Measurements from ENCODE around the gene EIF2A.

Gene EIF2A

DNA sequence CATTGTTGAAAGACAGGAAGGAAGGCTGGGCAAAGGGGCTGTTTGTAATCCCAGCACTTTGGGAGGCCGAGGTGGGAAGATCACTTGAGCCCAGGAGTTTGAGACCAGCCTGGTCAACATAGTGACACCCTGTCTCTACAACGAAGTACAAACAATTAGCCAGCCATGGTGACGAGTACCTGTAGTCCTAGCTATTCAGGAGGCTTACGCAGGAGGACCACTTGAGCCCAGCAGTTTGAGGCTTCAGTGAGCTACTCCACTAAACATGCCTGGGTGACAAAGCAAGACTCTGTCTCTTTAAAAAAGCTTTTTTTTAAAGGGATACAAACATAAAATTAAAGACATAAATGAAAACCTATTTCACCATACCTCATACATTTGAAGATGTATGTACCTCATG, 11.4 kb upstream of the EIF2A start:
- Histone ChIP-seq H3K36me3 (ENCODE audit: control insufficient read depth, low read length) (no peaks in the 10 kb centered on the region), H4K20me1 (ENCODE audit: control insufficient read depth, insufficient read depth, low read depth, low read length) (no peaks in the 10 kb centered on the region)
- TF ChIP-seq, protein P1, sequence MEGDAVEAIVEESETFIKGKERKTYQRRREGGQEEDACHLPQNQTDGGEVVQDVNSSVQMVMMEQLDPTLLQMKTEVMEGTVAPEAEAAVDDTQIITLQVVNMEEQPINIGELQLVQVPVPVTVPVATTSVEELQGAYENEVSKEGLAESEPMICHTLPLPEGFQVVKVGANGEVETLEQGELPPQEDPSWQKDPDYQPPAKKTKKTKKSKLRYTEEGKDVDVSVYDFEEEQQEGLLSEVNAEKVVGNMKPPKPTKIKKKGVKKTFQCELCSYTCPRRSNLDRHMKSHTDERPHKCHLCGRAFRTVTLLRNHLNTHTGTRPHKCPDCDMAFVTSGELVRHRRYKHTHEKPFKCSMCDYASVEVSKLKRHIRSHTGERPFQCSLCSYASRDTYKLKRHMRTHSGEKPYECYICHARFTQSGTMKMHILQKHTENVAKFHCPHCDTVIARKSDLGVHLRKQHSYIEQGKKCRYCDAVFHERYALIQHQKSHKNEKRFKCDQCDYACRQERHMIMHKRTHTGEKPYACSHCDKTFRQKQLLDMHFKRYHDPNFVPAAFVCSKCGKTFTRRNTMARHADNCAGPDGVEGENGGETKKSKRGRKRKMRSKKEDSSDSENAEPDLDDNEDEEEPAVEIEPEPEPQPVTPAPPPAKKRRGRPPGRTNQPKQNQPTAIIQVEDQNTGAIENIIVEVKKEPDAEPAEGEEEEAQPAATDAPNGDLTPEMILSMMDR (IDR thresholded peaks at IDR 0.05; ENCODE audit: low read depth, low read length, poor library complexity, severe bottlenecking): no peak
- TF ChIP-seq EZH2phosphoT487 (IDR thresholded peaks at IDR 0.05; ENCODE audit: borderline replicate concordance, low read length): no peak

DNA sequence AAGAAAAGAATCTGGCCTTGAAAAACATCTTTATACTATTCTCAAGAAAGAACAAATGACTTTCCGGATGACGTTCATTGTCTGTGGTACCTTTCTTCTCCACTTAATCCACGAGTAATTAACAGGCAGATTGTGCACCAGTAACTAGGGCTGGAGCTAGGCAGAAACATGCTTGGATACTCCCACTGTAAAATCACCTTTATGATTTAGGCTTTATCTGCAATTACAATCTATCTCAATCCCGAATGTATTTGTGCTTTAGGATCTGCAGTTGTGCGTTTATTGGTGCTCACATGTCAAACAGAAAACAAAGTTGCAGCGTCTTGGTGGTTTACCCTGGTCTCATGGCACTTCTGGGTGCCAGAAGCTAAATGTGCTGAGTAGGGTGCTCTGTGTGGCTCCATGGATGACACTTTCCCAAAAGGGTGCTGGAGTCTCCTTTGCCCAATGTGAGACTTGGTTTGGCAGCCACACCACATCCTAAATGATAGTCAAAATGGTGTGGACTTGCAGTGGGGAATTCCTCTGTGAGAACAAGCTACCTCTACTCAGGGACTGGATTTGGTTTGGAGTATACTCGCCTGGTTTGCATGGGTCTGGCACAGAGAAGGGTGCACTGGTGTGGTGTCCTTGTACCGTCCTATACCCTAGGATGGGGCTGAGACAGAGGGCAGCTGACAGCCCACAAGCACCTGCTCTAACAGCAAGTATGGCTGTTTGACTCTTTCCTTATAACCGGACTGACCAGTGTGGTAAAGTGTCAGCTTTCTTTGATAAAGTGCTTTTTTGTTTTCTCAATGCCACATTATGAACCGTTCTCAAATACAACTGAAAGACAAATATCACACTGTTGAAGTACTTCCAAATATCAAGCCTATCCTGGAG, 8.0 kb upstream of the EIF2A start:
- no peaks in the 10 kb centered on the region for H3K27me3 ChIP-seq (ENCODE audit: control insufficient read depth, low read length)
- peaks cover 21% of the 10 kb centered on the region for H3K36me3 ChIP-seq (ENCODE audit: control insufficient read depth, low read length)
- no peaks in the 10 kb centered on the region for H3K9me3 ChIP-seq (ENCODE audit: control insufficient read depth, insufficient read depth, low read length)
- H3K79me2 ChIP-seq (ENCODE audit: control insufficient read depth, low read length): peaks cover 11% of the 10 kb centered on the region
- no peak overlapping the region for H3K4me3 ChIP-seq (ENCODE audit: low read length)
- H3F3A ChIP-seq (ENCODE audit: control insufficient read depth, insufficient read depth): no peaks in the 10 kb centered on the region; the same call in 1 of the 2 replicates
- no peaks in the 10 kb centered on the region for H3K4me1 ChIP-seq (ENCODE audit: control insufficient read depth, low read length)
- no peak overlapping the region for H3K4me2 ChIP-seq (ENCODE audit: low read length)
- H4K20me1 ChIP-seq (ENCODE audit: control insufficient read depth, insufficient read depth, low read depth, low read length): no peaks in the 10 kb centered on the region; the same call in 1 of the 2 replicates
- TF ChIP-seq EZH2phosphoT487 (IDR thresholded peaks at IDR 0.05; ENCODE audit: borderline replicate concordance, low read length): no peak
- TF ChIP-seq, protein P1 (IDR thresholded peaks at IDR 0.05; ENCODE audit: low read depth, low read length, poor library complexity, severe bottlenecking): no peak
- H3K27ac ChIP-seq (ENCODE audit: low read depth, low read length): no peak overlapping the region
- H3K9me2 ChIP-seq (replicated peaks; ENCODE audit: control insufficient read depth, low read length): no peaks in the 10 kb centered on the region

More for the DNA sequence above, 11.4 kb upstream of the EIF2A start:
- Histone ChIP-seq H3K27me3 (ENCODE audit: control insufficient read depth, low read length) (0 out of 2 replicates have a peak, but pooled peaks cover 3% of the 10 kb centered on the region), H3K79me2 (ENCODE audit: control insufficient read depth, low read length) (no peaks in the 10 kb centered on the region), H3K9me2 (replicated peaks; ENCODE audit: control insufficient read depth, low read length) (no peaks in the 10 kb centered on the region), H3K27ac (ENCODE audit: low read depth, low read length) (no peak overlapping the region), H3K4me2 (ENCODE audit: low read length) (no peak overlapping the region), H3F3A (ENCODE audit: control insufficient read depth, insufficient read depth) (no peaks in the 10 kb centered on the region; the same call in 1 of the 2 replicates), H3K9me3 (ENCODE audit: control insufficient read depth, insufficient read depth, low read length) (no peaks in the 10 kb centered on the region), H3K4me1 (ENCODE audit: control insufficient read depth, low read length) (no peaks in the 10 kb centered on the region), H3K4me3 (ENCODE audit: low read length) (no peak overlapping the region)

DNA sequence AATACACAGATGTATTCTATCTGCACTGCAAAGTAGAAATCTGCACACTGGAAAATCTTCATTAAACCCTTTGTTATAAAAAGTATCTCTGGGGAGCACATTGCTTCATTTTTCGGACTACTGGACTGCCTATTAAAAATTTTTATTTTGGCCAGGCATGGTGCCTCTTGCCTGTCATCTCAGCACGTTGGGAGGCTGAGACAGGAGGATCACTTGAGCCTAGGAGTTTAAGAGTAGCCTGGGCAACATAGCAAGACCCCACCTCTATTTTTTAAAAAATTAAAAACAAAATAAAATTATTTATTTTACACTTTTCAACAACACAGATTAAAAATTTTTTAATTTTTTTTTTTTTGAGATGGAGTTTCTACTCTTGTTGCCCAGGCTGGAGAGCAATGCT, 6.3 kb upstream of the EIF2A start:
- Histone ChIP-seq H3F3A (ENCODE audit: control insufficient read depth, insufficient read depth) (no peaks in the 10 kb centered on the region; the same call in 1 of the 2 replicates), H3K27ac (ENCODE audit: low read depth, low read length) (no peak overlapping the region), H3K27me3 (ENCODE audit: control insufficient read depth, low read length) (no peaks in the 10 kb centered on the region), H3K9me3 (ENCODE audit: control insufficient read depth, insufficient read depth, low read length) (no peaks in the 10 kb centered on the region), H3K36me3 (ENCODE audit: control insufficient read depth, low read length) (peaks cover 37% of the 10 kb centered on the region), H3K4me3 (ENCODE audit: low read length) (no peak overlapping the region), H3K4me1 (ENCODE audit: control insufficient read depth, low read length) (peaks cover 11% of the 10 kb centered on the region), H3K9me2 (replicated peaks; ENCODE audit: control insufficient read depth, low read length) (no peaks in the 10 kb centered on the region), H3K79me2 (ENCODE audit: control insufficient read depth, low read length) (peaks cover 29% of the 10 kb centered on the region), H3K4me2 (ENCODE audit: low read length) (no peak overlapping the region), H4K20me1 (ENCODE audit: control insufficient read depth, insufficient read depth, low read depth, low read length) (peaks cover 9% of the 10 kb centered on the region; the same call in 1 of the 2 replicates)
- TF ChIP-seq, protein P1 (IDR thresholded peaks at IDR 0.05; ENCODE audit: low read depth, low read length, poor library complexity, severe bottlenecking): no peak
- TF ChIP-seq EZH2phosphoT487 (IDR thresholded peaks at IDR 0.05; ENCODE audit: borderline replicate concordance, low read length): no peak
